Body of pancreas (tissue), 4 donors: ENCODE data around the gene KRT86.

ENCODE experiments used
- CTCF ChIP-seq, 7 experiments: fragments of 450-650 bp in 4 of 7; fragments of 200-600 bp in 3 of 7; sonication (generic) in 3 of 7; IDR thresholded peaks; one replicate each; pipeline ENCODE4 v1.5.1; 2016 to 2019; ENCODE audit warnings: antibody characterized with exemption in 7 of 7
- POLR2A ChIP-seq, 3 donors: fragments of 450-650 bp; IDR thresholded peaks; one replicate each; pipeline ENCODE4 v1.6.1; 2016; ENCODE audit warnings: antibody characterized with exemption in 3 of 3, mild to moderate bottlenecking in 2 of 3

GRCh38 chr12:52314511-52314910 is 40.1 kb downstream of the KRT86 start:
- TF ChIP-seq CTCF (IDR thresholded peaks at IDR 0.05) (no peak), POLR2A (IDR thresholded peaks at IDR 0.05) (no peak)
